NCI-H1417 treated with DMSO at 0.1 percent for 48 hours (cell line): Measurements from ENCODE around the gene KIAA0319L.
"Not testable (repeated sequence)": the region's sequence is repeated elsewhere in the genome, so short reads cannot be mapped to it uniquely, and the experiment has no call there.

Source experiments
- DNase-seq: peaks from one replicate; lab custom pipeline; 2025; lab: John Stamatoyannopoulos, UW

KIAA0319L gene

GRCh38 chr1:35580949-35581388 lies 23.8 kb upstream of the KIAA0319L start:
- no peak for DNase-seq

GRCh38 chr1:35577071-35577998 lies 20.1 kb upstream of the KIAA0319L start:
- no peak for DNase-seq

- DNase-seq = not testable (repeated sequence)
These were observed 19.5 kb upstream of the KIAA0319L start for GRCh38 chr1:35576766-35577070.

GRCh38 chr1:35576061-35576765 lies 19.0 kb upstream of the KIAA0319L start:
- DNase-seq = no peak

GRCh38 chr1:35575416-35575958 lies 18.3 kb upstream of the KIAA0319L start:
- no peak for DNase-seq

- DNase-seq = no peak
These were observed 17.6 kb upstream of the KIAA0319L start for GRCh38 chr1:35574655-35575415.

- DNase-seq = no peak
These were observed 17.0 kb upstream of the KIAA0319L start for GRCh38 chr1:35574125-35574654.

- no peak for DNase-seq
These were observed 16.3 kb upstream of the KIAA0319L start, which contains the start of gene TFAP2E for GRCh38 chr1:35573198-35574124. Gene TFAP2E, plus strand, starts transcription at chr1:35573314. Its CDS starts 264 bp downstream, at chr1:35573578.

GRCh38 chr1:35572296-35572695 lies 15.1 kb upstream of the KIAA0319L start:
- no peak for DNase-seq

- DNase-seq = no peak
These were observed 14.1 kb upstream of the KIAA0319L start for GRCh38 chr1:35571263-35571662.

- no peak for DNase-seq
These were observed 13.5 kb upstream of the KIAA0319L start for GRCh38 chr1:35570589-35571137.

- no peak for DNase-seq
These were observed 12.7 kb upstream of the KIAA0319L start for GRCh38 chr1:35569936-35570335.

GRCh38 chr1:35568975-35569395 lies 11.8 kb upstream of the KIAA0319L start:
- DNase-seq = no peak

GRCh38 chr1:35567947-35568558 lies 10.8 kb upstream of the KIAA0319L start:
- no peak for DNase-seq

GRCh38 chr1:35565742-35566133 lies 8.5 kb upstream of the KIAA0319L start:
- DNase-seq = no peak

- no peak for DNase-seq
These were observed 7.9 kb upstream of the KIAA0319L start for GRCh38 chr1:35564884-35565741.

GRCh38 chr1:35564037-35564883 lies 7.1 kb upstream of the KIAA0319L start:
- DNase-seq = no peak

GRCh38 chr1:35563166-35563565 lies 6.0 kb upstream of the KIAA0319L start:
- DNase-seq = no peak
